ENCODE results near the gene GRIK1. TPM values are rescaled to one million over a fixed set of nuclear protein-coding genes. Genes with fewer than 3 reads are reported as not detected.

GRIK1 gene
- total RNA-seq, 1 donor = not detected

- TF ChIP-seq, protein P1, sequence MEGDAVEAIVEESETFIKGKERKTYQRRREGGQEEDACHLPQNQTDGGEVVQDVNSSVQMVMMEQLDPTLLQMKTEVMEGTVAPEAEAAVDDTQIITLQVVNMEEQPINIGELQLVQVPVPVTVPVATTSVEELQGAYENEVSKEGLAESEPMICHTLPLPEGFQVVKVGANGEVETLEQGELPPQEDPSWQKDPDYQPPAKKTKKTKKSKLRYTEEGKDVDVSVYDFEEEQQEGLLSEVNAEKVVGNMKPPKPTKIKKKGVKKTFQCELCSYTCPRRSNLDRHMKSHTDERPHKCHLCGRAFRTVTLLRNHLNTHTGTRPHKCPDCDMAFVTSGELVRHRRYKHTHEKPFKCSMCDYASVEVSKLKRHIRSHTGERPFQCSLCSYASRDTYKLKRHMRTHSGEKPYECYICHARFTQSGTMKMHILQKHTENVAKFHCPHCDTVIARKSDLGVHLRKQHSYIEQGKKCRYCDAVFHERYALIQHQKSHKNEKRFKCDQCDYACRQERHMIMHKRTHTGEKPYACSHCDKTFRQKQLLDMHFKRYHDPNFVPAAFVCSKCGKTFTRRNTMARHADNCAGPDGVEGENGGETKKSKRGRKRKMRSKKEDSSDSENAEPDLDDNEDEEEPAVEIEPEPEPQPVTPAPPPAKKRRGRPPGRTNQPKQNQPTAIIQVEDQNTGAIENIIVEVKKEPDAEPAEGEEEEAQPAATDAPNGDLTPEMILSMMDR (IDR thresholded peaks at IDR 0.05; ENCODE audit: extremely low read depth, low read depth, low read length) = no peak
These were observed 361.5 kb downstream of the GRIK1 start for GRCh38 chr21:29578306-29578705.

GRCh38 chr21:29571949-29572348 lies 367.8 kb downstream of the GRIK1 start:
- Histone ChIP-seq H4K20me1 (ENCODE audit: insufficient read depth, low read length) (no peaks in the 10 kb centered on the region), H3K27ac (ENCODE audit: low read depth, low read length) (no peak overlapping the region), H3K4me2 (ENCODE audit: insufficient read depth, low read length) (no peak overlapping the region), H3K4me1 (ENCODE audit: insufficient read depth, low read length) (no peaks in the 10 kb centered on the region), H3K9me3 (ENCODE audit: low read depth, low read length) (no peaks in the 10 kb centered on the region), H2AFZ (ENCODE audit: low read length) (no peak overlapping the region), H3K79me2 (ENCODE audit: insufficient read depth, low read length) (no peaks in the 10 kb centered on the region), H3K27me3 (ENCODE audit: insufficient read depth, low read length) (no peaks in the 10 kb centered on the region), H3K36me3 (ENCODE audit: insufficient read depth, low read length) (no peaks in the 10 kb centered on the region), H3K4me3 (ENCODE audit: insufficient read depth, low read length) (no peak overlapping the region)
- no peak for DNase-seq (ENCODE audit: insufficient read length, low spot score, missing footprints)
- TF ChIP-seq, protein P1 (IDR thresholded peaks at IDR 0.05; ENCODE audit: extremely low read depth, low read depth, low read length) = no peak

More at GRCh38 chr21:29578306-29578705, 361.5 kb downstream of the GRIK1 start:
- H3K36me3 ChIP-seq (ENCODE audit: insufficient read depth, low read length) = no peaks in the 10 kb centered on the region
- DNase-seq (ENCODE audit: insufficient read length, low spot score, missing footprints) = no peak
- no peaks in the 10 kb centered on the region for H3K27me3 ChIP-seq (ENCODE audit: insufficient read depth, low read length)
- H2AFZ ChIP-seq (ENCODE audit: low read length) = no peak overlapping the region
- no peak overlapping the region for H3K4me2 ChIP-seq (ENCODE audit: insufficient read depth, low read length)
- no peaks in the 10 kb centered on the region for H4K20me1 ChIP-seq (ENCODE audit: insufficient read depth, low read length)
- H3K4me1 ChIP-seq (ENCODE audit: insufficient read depth, low read length) = no peaks in the 10 kb centered on the region
- no peak overlapping the region for H3K4me3 ChIP-seq (ENCODE audit: insufficient read depth, low read length)
- no peaks in the 10 kb centered on the region for H3K79me2 ChIP-seq (ENCODE audit: insufficient read depth, low read length)
- H3K27ac ChIP-seq (ENCODE audit: low read depth, low read length) = no peak overlapping the region
- no peaks in the 10 kb centered on the region for H3K9me3 ChIP-seq (ENCODE audit: low read depth, low read length)

DNA sequence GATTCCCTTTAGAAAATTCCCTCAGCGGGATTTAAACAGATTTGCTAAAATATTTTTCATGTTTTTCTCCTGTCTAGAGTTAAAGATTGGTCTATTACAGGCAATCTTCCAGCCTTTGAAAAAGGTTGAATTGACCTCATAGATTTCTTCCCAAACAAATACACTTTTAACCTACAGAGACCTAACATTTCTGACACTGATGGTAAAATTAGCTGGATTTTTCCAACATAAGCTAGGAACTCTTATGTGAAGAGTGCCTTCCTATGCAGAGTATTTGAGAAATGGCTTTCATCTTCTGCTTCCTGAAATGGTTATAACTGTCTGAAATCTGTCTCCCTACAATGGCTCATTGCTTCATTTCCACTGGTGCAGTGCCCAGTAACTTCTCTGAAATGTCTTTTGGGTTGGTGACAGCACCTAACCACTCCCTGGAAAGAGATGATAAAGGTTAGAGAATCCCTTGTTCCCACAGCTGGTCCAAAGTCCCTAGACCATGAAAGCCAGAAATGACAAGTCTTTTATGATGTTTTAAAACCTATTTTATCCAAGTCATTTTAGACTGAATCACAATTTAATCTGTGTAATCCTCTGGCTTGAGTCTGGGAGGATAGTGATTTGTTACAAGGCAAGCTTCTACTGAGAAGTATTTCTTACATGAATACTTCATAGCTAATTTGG lies 371.6 kb downstream of the GRIK1 start:
- Histone ChIP-seq H4K20me1 (ENCODE audit: insufficient read depth, low read length) (no peaks in the 10 kb centered on the region), H3K4me1 (ENCODE audit: insufficient read depth, low read length) (no peaks in the 10 kb centered on the region), H3K27ac (ENCODE audit: low read depth, low read length) (no peak overlapping the region), H3K79me2 (ENCODE audit: insufficient read depth, low read length) (no peaks in the 10 kb centered on the region), H2AFZ (ENCODE audit: low read length) (no peak overlapping the region), H3K36me3 (ENCODE audit: insufficient read depth, low read length) (no peaks in the 10 kb centered on the region), H3K4me3 (ENCODE audit: insufficient read depth, low read length) (no peak overlapping the region), H3K9me3 (ENCODE audit: low read depth, low read length) (no peaks in the 10 kb centered on the region), H3K4me2 (ENCODE audit: insufficient read depth, low read length) (no peak overlapping the region), H3K27me3 (ENCODE audit: insufficient read depth, low read length) (no peaks in the 10 kb centered on the region)
- TF ChIP-seq, protein P1 (IDR thresholded peaks at IDR 0.05; ENCODE audit: extremely low read depth, low read depth, low read length) = no peak
- DNase-seq (ENCODE audit: insufficient read length, low spot score, missing footprints) = no peak

- no peaks in the 10 kb centered on the region for H3K79me2 ChIP-seq (ENCODE audit: insufficient read depth, low read length)
- H3K27ac ChIP-seq (ENCODE audit: low read depth, low read length) = no peak overlapping the region
- H3K4me3 ChIP-seq (ENCODE audit: insufficient read depth, low read length) = no peak overlapping the region
- no peaks in the 10 kb centered on the region for H4K20me1 ChIP-seq (ENCODE audit: insufficient read depth, low read length)
- H3K4me2 ChIP-seq (ENCODE audit: insufficient read depth, low read length) = no peak overlapping the region
- no peaks in the 10 kb centered on the region for H3K27me3 ChIP-seq (ENCODE audit: insufficient read depth, low read length)
- no peaks in the 10 kb centered on the region for H3K4me1 ChIP-seq (ENCODE audit: insufficient read depth, low read length)
- no peaks in the 10 kb centered on the region for H3K36me3 ChIP-seq (ENCODE audit: insufficient read depth, low read length)
- TF ChIP-seq, protein P1 (IDR thresholded peaks at IDR 0.05; ENCODE audit: extremely low read depth, low read depth, low read length) = no peak
- H2AFZ ChIP-seq (ENCODE audit: low read length) = no peak overlapping the region
- no peak for DNase-seq (ENCODE audit: insufficient read length, low spot score, missing footprints)
- no peaks in the 10 kb centered on the region for H3K9me3 ChIP-seq (ENCODE audit: low read depth, low read length)
These were observed 381.7 kb downstream of the GRIK1 start for GRCh38 chr21:29557931-29558725.
